Mammary epithelial cell (primary cell): ENCODE results near the gene CCDC69.

ENCODE experiments used
- CTCF ChIP-seq, 2 donors: IDR thresholded peaks in 1 of 2; conservative IDR thresholded peaks in 1 of 2; 2 replicates each; pipeline ENCODE4 v1.5.1; 2011 to 2012; ENCODE audit warnings: inconsistent platforms in 2 of 2, low read length in 2 of 2, mild to moderate bottlenecking in 2 of 2, control low read depth in 1 of 2, low read depth in 1 of 2; ENCODE audit not compliant: insufficient read depth in 1 of 2; ENCODE audit errors: extremely low read depth in 1 of 2
- EZH2 ChIP-seq: IDR thresholded peaks from 2 replicates; pipeline ENCODE4 v1.6.1; 2012; ENCODE audit warnings: low read length, inconsistent platforms, borderline replicate concordance

GRCh38 chr5:151178777-151179488 is 45.0 kb downstream of the CCDC69 start:
- no peak for TF ChIP-seq CTCF (conservative IDR thresholded peaks at IDR 0.05 in 1 of 2, IDR thresholded peaks at IDR 0.05 in 1 of 2; ENCODE audit: extremely low read depth in 1 of 2, insufficient read depth in 1 of 2, low read depth in 1 of 2, low read length in 2 of 2)
- TF ChIP-seq EZH2 = no peak
